GM10248 (cell line): ENCODE results near the gene RBM20.
"Not testable (repeated sequence)": the region's sequence is repeated elsewhere in the genome, so short reads cannot be mapped to it uniquely, and the experiment has no call there.

Experiments
- CTCF ChIA-PET: fragments of 300-600 bp; sonication (Branson Sonifier 250); formaldehyde crosslinking; extraction: SDS; loops from one replicate; lab custom pipeline; 2021; ENCODE audit warnings: antibody characterized with exemption; lab: Yijun Ruan, JAX
- POLR2A ChIA-PET: fragments of 350-650 bp; sonication (Branson Sonifier 250); formaldehyde crosslinking; extraction: SDS; loops from one replicate; lab custom pipeline; 2020; ENCODE audit warnings: antibody characterized with exemption; lab: Yijun Ruan, JAX
- DNase-seq: peaks from one replicate; pipeline ENCODE4 v3.0.0; 2012; ENCODE audit errors: extremely low spot score
- TF ChIP-seq, protein P1 (sequence below): IDR thresholded peaks from 2 replicates; pipeline ENCODE4 v1.5.1; 2012; ENCODE audit warnings: mild to moderate bottlenecking, low read depth; ENCODE audit errors: extremely low read depth, missing control alignments, control extremely low read depth

RBM20 gene

GRCh38 chr10:110651044-110651958 lies 7.2 kb downstream of the RBM20 start:
- peak; percentile 25 for DNase-seq
- ChIA-PET POLR2A (no interaction called here), CTCF (interaction anchor here (1.1 to 5.5 kb wide), 3 partner anchors 20 to 178 kb away, joined by 3 to 27 read pairs (median 3); no protein-coding TSS in a partner anchor)
- TF ChIP-seq, protein P1, sequence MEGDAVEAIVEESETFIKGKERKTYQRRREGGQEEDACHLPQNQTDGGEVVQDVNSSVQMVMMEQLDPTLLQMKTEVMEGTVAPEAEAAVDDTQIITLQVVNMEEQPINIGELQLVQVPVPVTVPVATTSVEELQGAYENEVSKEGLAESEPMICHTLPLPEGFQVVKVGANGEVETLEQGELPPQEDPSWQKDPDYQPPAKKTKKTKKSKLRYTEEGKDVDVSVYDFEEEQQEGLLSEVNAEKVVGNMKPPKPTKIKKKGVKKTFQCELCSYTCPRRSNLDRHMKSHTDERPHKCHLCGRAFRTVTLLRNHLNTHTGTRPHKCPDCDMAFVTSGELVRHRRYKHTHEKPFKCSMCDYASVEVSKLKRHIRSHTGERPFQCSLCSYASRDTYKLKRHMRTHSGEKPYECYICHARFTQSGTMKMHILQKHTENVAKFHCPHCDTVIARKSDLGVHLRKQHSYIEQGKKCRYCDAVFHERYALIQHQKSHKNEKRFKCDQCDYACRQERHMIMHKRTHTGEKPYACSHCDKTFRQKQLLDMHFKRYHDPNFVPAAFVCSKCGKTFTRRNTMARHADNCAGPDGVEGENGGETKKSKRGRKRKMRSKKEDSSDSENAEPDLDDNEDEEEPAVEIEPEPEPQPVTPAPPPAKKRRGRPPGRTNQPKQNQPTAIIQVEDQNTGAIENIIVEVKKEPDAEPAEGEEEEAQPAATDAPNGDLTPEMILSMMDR: no peak

- CTCF ChIA-PET: interaction anchor here (1.1 to 5.5 kb wide), 3 partner anchors 19 to 177 kb away, joined by 3 to 27 read pairs (median 3); no protein-coding TSS in a partner anchor
- no peak for DNase-seq
- TF ChIP-seq, protein P1: no peak
- POLR2A ChIA-PET: no interaction called here
Observed at GRCh38 chr10:110652475-110653118, 8.5 kb downstream of the RBM20 start.

- no peak for DNase-seq
- ChIA-PET POLR2A (no interaction called here), CTCF (interaction anchor here (0.7 to 5.5 kb wide), 3 partner anchors 16 to 32 kb away, joined by 3 to 27 read pairs (median 3); no protein-coding TSS in a partner anchor)
- TF ChIP-seq, protein P1: no peak
Observed at GRCh38 chr10:110655320-110655719, 11.2 kb downstream of the RBM20 start.

GRCh38 chr10:110656612-110657011 lies 12.5 kb downstream of the RBM20 start:
- DNase-seq: no peak
- POLR2A ChIA-PET: no interaction called here
- TF ChIP-seq, protein P1: no peak
- CTCF ChIA-PET: interaction anchor here (4.9 kb wide), 1 partner anchor 15 kb away, joined by 52 read pairs; no protein-coding TSS in a partner anchor

- DNase-seq: no peak
- TF ChIP-seq, protein P1: no peak
- CTCF ChIA-PET: interaction anchor here (0.7 to 4.9 kb wide), 5 partner anchors 9 to 88 kb away, joined by 3 to 52 read pairs (median 4); no protein-coding TSS in a partner anchor
- POLR2A ChIA-PET: no interaction called here
Observed at GRCh38 chr10:110657973-110658691, 14.0 kb downstream of the RBM20 start.

GRCh38 chr10:110659558-110659957 lies 15.4 kb downstream of the RBM20 start:
- POLR2A ChIA-PET: no interaction called here
- CTCF ChIA-PET: interaction anchor here (1.0 to 4.9 kb wide), 4 partner anchors 10 to 144 kb away, joined by 3 to 52 read pairs (median 4); no protein-coding TSS in a partner anchor
- TF ChIP-seq, protein P1: no peak
- DNase-seq: no peak

DNA sequence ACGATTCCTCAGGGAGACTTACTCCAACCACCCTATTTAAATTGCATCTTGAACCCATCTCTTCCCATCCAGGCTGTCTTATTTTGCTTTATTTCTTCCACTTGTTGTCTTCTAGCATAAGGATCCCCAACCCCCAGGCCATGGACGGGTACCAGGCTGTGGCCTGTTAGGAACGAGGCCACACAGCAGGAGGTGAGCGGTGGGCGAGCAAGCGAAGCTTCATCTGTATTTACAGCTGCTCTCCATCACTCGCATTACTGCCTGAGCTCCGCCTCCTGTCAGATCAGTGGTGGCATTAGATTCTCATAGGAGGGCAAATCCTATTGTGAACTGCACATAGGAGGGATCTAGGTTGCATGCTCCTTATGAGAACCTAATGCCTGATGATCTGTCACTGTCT lies 16.2 kb downstream of the RBM20 start:
- CTCF ChIA-PET: interaction anchor here (1.0 to 4.9 kb wide), 2 partner anchors 11 to 143 kb away, joined by 3 to 52 read pairs; no protein-coding TSS in a partner anchor
- DNase-seq, POLR2A ChIA-PET: not testable (repeated sequence)
